HL-60 (cell line): ENCODE data around the gene DHX29.

Experiments
- POLR2AphosphoS5 ChIP-seq: IDR thresholded peaks from 2 replicates; pipeline ENCODE4 v1.6.1; 2012; ENCODE audit warnings: low read depth
- REST ChIP-seq: IDR thresholded peaks from 2 replicates; pipeline ENCODE4 v1.6.1; 2012; ENCODE audit warnings: low read depth; ENCODE audit not compliant: insufficient replicate concordance
- SPI1 ChIP-seq: IDR thresholded peaks from 2 replicates; pipeline ENCODE4 v1.6.1; 2012; ENCODE audit warnings: low read depth, mild to moderate bottlenecking, borderline replicate concordance
- TF ChIP-seq, protein P1 (sequence below): IDR thresholded peaks from one replicate; pipeline ENCODE4 v1.5.1; 2011; ENCODE audit warnings: low read length, control low read depth, inconsistent platforms; ENCODE audit not compliant: insufficient read depth

DNA sequence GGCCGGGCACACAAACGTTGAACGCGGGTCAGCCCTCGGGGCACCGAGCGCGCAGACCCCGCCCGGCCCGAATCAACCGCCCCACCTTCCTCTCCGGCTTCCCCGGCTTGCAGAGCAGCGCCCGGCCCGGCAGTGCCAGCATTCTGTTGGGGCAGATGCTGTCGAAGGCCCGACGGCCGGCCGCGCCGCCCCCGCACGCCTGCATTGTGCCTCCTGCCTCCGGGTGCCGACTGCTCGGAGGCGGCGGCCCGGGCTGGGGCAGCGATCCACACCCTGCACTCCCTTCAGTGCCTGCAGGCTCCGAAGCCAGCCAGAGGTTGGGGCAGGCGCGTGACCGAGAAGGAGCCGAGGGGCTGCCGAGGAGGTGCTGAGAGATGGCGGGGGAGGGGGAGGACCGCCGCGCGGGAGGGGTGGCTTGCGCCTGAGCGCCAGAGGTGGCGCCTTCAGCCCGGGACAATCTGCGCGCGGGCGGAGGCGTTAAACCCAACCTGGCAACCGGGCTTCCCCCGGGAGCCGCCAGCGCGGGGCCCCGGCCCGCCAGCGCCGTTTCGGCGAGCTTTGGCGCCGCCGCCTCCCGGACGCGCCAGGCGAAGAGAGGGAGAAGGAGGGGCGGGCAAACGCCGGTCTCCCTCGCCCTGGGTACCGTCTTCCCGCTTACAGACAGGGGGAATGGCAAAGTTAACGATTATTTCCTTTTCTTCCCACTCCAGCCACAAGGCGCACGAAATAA, 80.4 kb downstream of the DHX29 start, which contains the start of gene MCIDAS:
- TF ChIP-seq, protein P1, sequence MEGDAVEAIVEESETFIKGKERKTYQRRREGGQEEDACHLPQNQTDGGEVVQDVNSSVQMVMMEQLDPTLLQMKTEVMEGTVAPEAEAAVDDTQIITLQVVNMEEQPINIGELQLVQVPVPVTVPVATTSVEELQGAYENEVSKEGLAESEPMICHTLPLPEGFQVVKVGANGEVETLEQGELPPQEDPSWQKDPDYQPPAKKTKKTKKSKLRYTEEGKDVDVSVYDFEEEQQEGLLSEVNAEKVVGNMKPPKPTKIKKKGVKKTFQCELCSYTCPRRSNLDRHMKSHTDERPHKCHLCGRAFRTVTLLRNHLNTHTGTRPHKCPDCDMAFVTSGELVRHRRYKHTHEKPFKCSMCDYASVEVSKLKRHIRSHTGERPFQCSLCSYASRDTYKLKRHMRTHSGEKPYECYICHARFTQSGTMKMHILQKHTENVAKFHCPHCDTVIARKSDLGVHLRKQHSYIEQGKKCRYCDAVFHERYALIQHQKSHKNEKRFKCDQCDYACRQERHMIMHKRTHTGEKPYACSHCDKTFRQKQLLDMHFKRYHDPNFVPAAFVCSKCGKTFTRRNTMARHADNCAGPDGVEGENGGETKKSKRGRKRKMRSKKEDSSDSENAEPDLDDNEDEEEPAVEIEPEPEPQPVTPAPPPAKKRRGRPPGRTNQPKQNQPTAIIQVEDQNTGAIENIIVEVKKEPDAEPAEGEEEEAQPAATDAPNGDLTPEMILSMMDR = no peak
- no peak for TF ChIP-seq REST
- no peak for TF ChIP-seq SPI1
- TF ChIP-seq POLR2AphosphoS5 = no peak
